Brain microvascular endothelial cell (primary cell): ENCODE data around the gene SLC45A1.

Source experiments
- DNase-seq: peaks from one replicate; pipeline ENCODE4 v3.0.0-alpha.2; 2020
- H3K27ac ChIP-seq: fragments of 250-450 bp; sonication (Bioruptor Pico); 2 replicates; pipeline ENCODE4 v1.5.1; 2020; ENCODE audit warnings: mild to moderate bottlenecking, moderate library complexity
- H3K27me3 ChIP-seq: fragments of 250-450 bp; sonication (Bioruptor Pico); replicated peaks from 2 replicates; pipeline ENCODE4 v1.5.1; 2020; ENCODE audit warnings: mild to moderate bottlenecking
- H3K36me3 ChIP-seq: fragments of 250-450 bp; sonication (Bioruptor Pico); replicated peaks from 2 replicates; pipeline ENCODE4 v1.5.1; 2020; ENCODE audit warnings: mild to moderate bottlenecking
- H3K4me3 ChIP-seq: 2 replicates; pipeline ENCODE4 v1.5.1; 2011; ENCODE audit warnings: low read depth, mild to moderate bottlenecking, control low read depth, low read length, moderate library complexity
- CTCF ChIP-seq: IDR thresholded peaks from 2 replicates; pipeline ENCODE4 v1.5.1; 2011; ENCODE audit warnings: low read depth, mild to moderate bottlenecking, moderate library complexity, low read length, control low read depth, inconsistent platforms; ENCODE audit errors: missing control alignments
- in situ Hi-C: cut with HindIII; loops from 2 replicates; pipeline ENCODE4 v1.10.0; 2017; ENCODE audit warnings: low sequenced_read_pairs, low pct_ligation_motif_present

The SLC45A1 gene

GRCh38 chr1:8329439-8329838 lies 11.5 kb downstream of the SLC45A1 start:
- no peak for TF ChIP-seq CTCF
- DNase-seq = no peak
- Histone ChIP-seq H3K27ac (no peak overlapping the region), H3K36me3 (no peaks in the 10 kb centered on the region), H3K27me3 (no peaks in the 10 kb centered on the region), H3K4me3 (no peak overlapping the region)
- in situ Hi-C loops = no loop called here

- in situ Hi-C loops = no loop called here
- no peaks in the 10 kb centered on the region for H3K36me3 ChIP-seq
- DNase-seq = no peak
- no peak overlapping the region for H3K27ac ChIP-seq
- no peaks in the 10 kb centered on the region for H3K27me3 ChIP-seq
- TF ChIP-seq CTCF = no peak
- no peak overlapping the region for H3K4me3 ChIP-seq
Observed at GRCh38 chr1:8329858-8330257, 11.9 kb downstream of the SLC45A1 start.

- H3K36me3 ChIP-seq = no peaks in the 10 kb centered on the region
- no peak for DNase-seq
- no peak for TF ChIP-seq CTCF
- H3K27ac ChIP-seq = no peak overlapping the region
- H3K4me3 ChIP-seq = no peak overlapping the region
- in situ Hi-C loops = no loop called here
- H3K27me3 ChIP-seq = no peaks in the 10 kb centered on the region
Observed at GRCh38 chr1:8330271-8331125, 12.6 kb downstream of the SLC45A1 start.

- no peak for DNase-seq
- in situ Hi-C loops = no loop called here
- no peak for TF ChIP-seq CTCF
- no peaks in the 10 kb centered on the region for H3K27me3 ChIP-seq
- H3K4me3 ChIP-seq = no peak overlapping the region
- no peaks in the 10 kb centered on the region for H3K36me3 ChIP-seq
- no peak overlapping the region for H3K27ac ChIP-seq
Observed at GRCh38 chr1:8332806-8333205, 14.9 kb downstream of the SLC45A1 start.

GRCh38 chr1:8333246-8333987 lies 15.5 kb downstream of the SLC45A1 start:
- H3K27ac ChIP-seq = no peak overlapping the region
- no peak for DNase-seq
- no peak overlapping the region for H3K4me3 ChIP-seq
- H3K27me3 ChIP-seq = no peaks in the 10 kb centered on the region
- TF ChIP-seq CTCF = no peak
- in situ Hi-C loops = no loop called here
- H3K36me3 ChIP-seq = no peaks in the 10 kb centered on the region
